ENCODE measurements around the gene MRPS18B. TPM values are rescaled to one million over a fixed set of nuclear protein-coding genes. Genes with fewer than 3 reads are reported as not detected.

The MRPS18B gene
- total and polyA plus RNA-seq, 10 donors = 41.2 to 74.0 (median 51.8) TPM

- 73 to 85% (median 82%) methylated on average over 12 of the region's 12 CpGs for WGBS, 5 donors
- H3K36me3 ChIP-seq = peaks cover 12 to 69% (median 48%) of the 10 kb centered on the region in 6 donors
- intact Hi-C loops (cut with DNase I; ENCODE audit: low total_unique reads) = loop anchor here (5.0 kb wide), 2 partner anchors 57 to 117 kb away; no protein-coding TSS in a partner anchor
- peak in 1 of 3 donors; percentile 59 for TF ChIP-seq POLR2AphosphoS5 (IDR thresholded peaks at IDR 0.05)
- TF ChIP-seq CTCF (IDR thresholded peaks at IDR 0.05 in 8 of 11, conservative IDR thresholded peaks at IDR 0.05 in 3 of 11) = no peak
- no peak for TF ChIP-seq POLR2A (IDR thresholded peaks at IDR 0.05)
- H3K4me3 ChIP-seq = no peak overlapping the region
- no peaks in the 10 kb centered on the region for H3K27me3 ChIP-seq (replicated peaks in 1 of 7)
- H3K9me3 ChIP-seq = no peaks in the 10 kb centered on the region
- peak overlapping the region in 1 of 8 donors; percentile 24 for H3K27ac ChIP-seq
- H3K4me1 ChIP-seq = peaks cover 0 to 54% (median 16%) of the 10 kb centered on the region in 6 donors
- no peak for DNase-seq
Measured at GRCh38 chr6:30598912-30599624, 18.6 kb upstream of the MRPS18B start.

- no peak for DNase-seq
- H3K27me3 ChIP-seq (replicated peaks in 1 of 7) = no peaks in the 10 kb centered on the region
- WGBS, 5 donors = 75 to 88% (median 80%) methylated on average over 13 of the region's 13 CpGs
- H3K9me3 ChIP-seq = no peaks in the 10 kb centered on the region
- peaks cover 16 to 69% (median 50%) of the 10 kb centered on the region in 6 donors for H3K36me3 ChIP-seq
- intact Hi-C loops (cut with DNase I; ENCODE audit: low total_unique reads) = loop anchor here (5.0 kb wide), 2 partner anchors 57 to 117 kb away; no protein-coding TSS in a partner anchor
- no peak overlapping the region for H3K4me3 ChIP-seq
- H3K27ac ChIP-seq = peak overlapping the region in 1 of 8 donors; percentile 24
- peaks cover 0 to 54% (median 16%) of the 10 kb centered on the region in 6 donors for H3K4me1 ChIP-seq
- TF ChIP-seq POLR2A (IDR thresholded peaks at IDR 0.05) = no peak
- TF ChIP-seq POLR2AphosphoS5 (IDR thresholded peaks at IDR 0.05) = peak; percentile 21 to 64 (median 53)
Measured at GRCh38 chr6:30599625-30600324, 17.9 kb upstream of the MRPS18B start.

GRCh38 chr6:30600451-30600961 lies 17.1 kb upstream of the MRPS18B start:
- Histone ChIP-seq H3K4me1 (peaks cover 0 to 54% (median 16%) of the 10 kb centered on the region in 6 donors), H3K9me3 (no peaks in the 10 kb centered on the region), H3K27ac (peak overlapping the region in 1 of 8 donors; percentile 21), H3K4me3 (no peak overlapping the region), H3K27me3 (replicated peaks in 1 of 7) (no peaks in the 10 kb centered on the region), H3K36me3 (peaks cover 21 to 69% (median 54%) of the 10 kb centered on the region in 6 donors)
- TF ChIP-seq CTCF (IDR thresholded peaks at IDR 0.05 in 8 of 11, conservative IDR thresholded peaks at IDR 0.05 in 3 of 11) = no peak
- peak in 2 of 3 donors; percentile 62 to 74 for TF ChIP-seq POLR2AphosphoS5 (IDR thresholded peaks at IDR 0.05)
- no peak for TF ChIP-seq POLR2A (IDR thresholded peaks at IDR 0.05)
- 86 to 92% (median 88%) methylated on average over 10 of the region's 10 CpGs for WGBS, 5 donors
- intact Hi-C loops (cut with DNase I; ENCODE audit: low total_unique reads) = no loop called here
- DNase-seq = no peak

GRCh38 chr6:30601436-30601814 lies 16.2 kb upstream of the MRPS18B start:
- no peaks in the 10 kb centered on the region for H3K27me3 ChIP-seq (replicated peaks in 1 of 7)
- no peak overlapping the region for H3K4me3 ChIP-seq
- intact Hi-C loops (cut with DNase I; ENCODE audit: low total_unique reads) = no loop called here
- no peaks in the 10 kb centered on the region for H3K9me3 ChIP-seq
- H3K36me3 ChIP-seq = peaks cover 21 to 76% (median 62%) of the 10 kb centered on the region in 6 donors
- peak overlapping the region in 3 of 8 donors; percentile 1 to 21 (median 5) for H3K27ac ChIP-seq
- WGBS, 5 donors = 35 to 57% (median 38%) methylated on average over 6 of the region's 6 CpGs
- DNase-seq = no peak
- peaks cover 0 to 61% (median 17%) of the 10 kb centered on the region in 6 donors for H3K4me1 ChIP-seq
- TF ChIP-seq CTCF (IDR thresholded peaks at IDR 0.05 in 8 of 11, conservative IDR thresholded peaks at IDR 0.05 in 3 of 11) (no peak), POLR2AphosphoS5 (IDR thresholded peaks at IDR 0.05) (no peak), POLR2A (IDR thresholded peaks at IDR 0.05) (no peak)

All from spleen (tissue), 11 donors.